Endodermal cell (in vitro differentiated cells): Measurements from ENCODE around the gene CHAT. TPM values are rescaled to one million over a fixed set of nuclear protein-coding genes. Genes with fewer than 3 reads are reported as not detected.

Source experiments
- DNase-seq: peaks from one replicate; pipeline ENCODE4 v3.0.0-alpha.2; 2017
- H3K27ac ChIP-seq: 2 replicates; pipeline ENCODE4 v1.5.1; 2013; ENCODE audit warnings: mild to moderate bottlenecking, low read depth, low read length, moderate library complexity
- H3K27me3 ChIP-seq: 2 replicates; pipeline ENCODE4 v1.6.1; 2013; ENCODE audit warnings: mild to moderate bottlenecking, low read length, moderate library complexity; ENCODE audit not compliant: insufficient read depth, control insufficient read depth, poor library complexity, severe bottlenecking
- H3K36me3 ChIP-seq: 2 replicates; pipeline ENCODE4 v1.7.0; 2013; ENCODE audit warnings: mild to moderate bottlenecking, low read length, moderate library complexity; ENCODE audit not compliant: control insufficient read depth, insufficient read depth
- H3K4me1 ChIP-seq: one replicate; pipeline ENCODE4 v1.7.0; 2013; ENCODE audit warnings: low read length; ENCODE audit not compliant: control insufficient read depth, insufficient read depth
- H3K4me3 ChIP-seq: 2 replicates; pipeline ENCODE4 v1.5.1; 2013; ENCODE audit warnings: mild to moderate bottlenecking, low read length, moderate library complexity
- H3K9ac ChIP-seq: 2 replicates; pipeline ENCODE4 v1.6.1; 2013; ENCODE audit warnings: mild to moderate bottlenecking, low read length, moderate library complexity; ENCODE audit not compliant: poor library complexity, severe bottlenecking; ENCODE audit errors: extremely low read depth
- H3K9me3 ChIP-seq: 2 replicates; pipeline ENCODE4 v1.6.1; 2013; ENCODE audit warnings: mild to moderate bottlenecking, low read length, moderate library complexity; ENCODE audit not compliant: control insufficient read depth
- H3K27ac Mint-ChIP-seq: 2 replicates; pipeline ENCODE4 v1.8.0; 2020; ENCODE audit warnings: mixed read lengths
- H3K27me3 Mint-ChIP-seq: 2 replicates; pipeline ENCODE4 v1.8.0; 2021; ENCODE audit warnings: mild to moderate bottlenecking, mixed read lengths; ENCODE audit not compliant: insufficient read depth
- H3K36me3 Mint-ChIP-seq: 2 replicates; pipeline ENCODE4 v1.8.0; 2020; ENCODE audit warnings: low read depth, mixed read lengths
- H3K4me1 Mint-ChIP-seq: 2 replicates; pipeline ENCODE4 v1.8.0; 2020; ENCODE audit warnings: mixed read lengths
- H3K4me3 Mint-ChIP-seq: 2 replicates; pipeline ENCODE4 v1.8.0; 2020; ENCODE audit warnings: mild to moderate bottlenecking, moderate library complexity, mixed read lengths
- H3K9me3 Mint-ChIP-seq: 2 replicates; pipeline ENCODE4 v1.8.0; 2020; ENCODE audit warnings: mild to moderate bottlenecking, mixed read lengths
- CTCF ChIP-seq: fragments of 200-600 bp; sonication (generic); conservative IDR thresholded peaks from 2 replicates; pipeline ENCODE4 v1.5.0; 2021; ENCODE audit warnings: antibody characterized with exemption, mild to moderate bottlenecking
- WGBS, 2 experiments: methylation state at CpG; one replicate each; pipeline versions ENCODE4 v1.1.5 to v1.1.7; 2013; ENCODE audit warnings: missing lambda C conversion rate in 2 of 2, mixed read lengths in 1 of 2; ENCODE audit not compliant: insufficient coverage in 1 of 2, insufficient read length in 1 of 2; 5-methylcytosine and 5-hydroxymethylcytosine counted together
- total RNA-seq, 2 donors: library from RNA; stranded (reverse); fragmentation: NEBNext Ultra II Directional in 1 of 2; extraction: Animal tissue kit (Norgen Biotek cat#: 25700) in 1 of 2; gene quantifications; 2 replicates in 1 of 2; 3 replicates in 1 of 2; pipeline ENCODE4 v1.2.1, GENCODE V29; 2021

Gene CHAT
- total RNA-seq, 2 donors from 2014 or later = not detected

DNA sequence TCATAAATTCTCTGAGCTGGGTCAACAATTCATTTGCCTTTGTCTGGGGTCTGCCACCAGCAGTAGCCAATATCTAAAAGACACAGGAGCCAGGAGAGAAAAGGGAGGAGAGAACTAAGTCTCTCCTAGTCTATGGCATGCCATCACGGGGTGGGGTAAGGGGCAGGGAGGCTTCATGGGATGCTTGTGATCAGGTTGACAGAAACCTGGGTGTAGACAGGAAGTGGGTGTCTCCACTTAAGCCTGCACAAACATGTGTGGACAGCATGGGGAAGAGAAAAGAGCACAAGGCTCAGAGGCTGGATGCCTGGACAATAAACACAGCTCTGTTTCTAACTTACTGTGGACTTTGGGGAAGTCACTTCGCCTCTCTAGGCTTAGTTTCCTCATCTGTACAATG, 54.2 kb downstream of the CHAT start:
- Histone ChIP-seq H3K27ac (no peak overlapping the region), H3K36me3 (no peaks in the 10 kb centered on the region), H3K4me3 (no peak overlapping the region), H3K9ac (no peak overlapping the region), H3K27me3 (peaks cover 28% of the 10 kb centered on the region), H3K9me3 (no peaks in the 10 kb centered on the region), H3K4me1 (no peaks in the 10 kb centered on the region)
- no peak for TF ChIP-seq CTCF
- 92 to 100% methylated on average over 1 to 2 of the region's 2 CpGs for WGBS, 2 experiments
- Mint-ChIP-seq H3K36me3 (no peaks in the 10 kb centered on the region), H3K27ac (no peak overlapping the region), H3K4me1 (no peaks in the 10 kb centered on the region), H3K4me3 (no peak overlapping the region), H3K27me3 (peaks cover 57% of the 10 kb centered on the region), H3K9me3 (no peaks in the 10 kb centered on the region)
- DNase-seq = no peak

DNA sequence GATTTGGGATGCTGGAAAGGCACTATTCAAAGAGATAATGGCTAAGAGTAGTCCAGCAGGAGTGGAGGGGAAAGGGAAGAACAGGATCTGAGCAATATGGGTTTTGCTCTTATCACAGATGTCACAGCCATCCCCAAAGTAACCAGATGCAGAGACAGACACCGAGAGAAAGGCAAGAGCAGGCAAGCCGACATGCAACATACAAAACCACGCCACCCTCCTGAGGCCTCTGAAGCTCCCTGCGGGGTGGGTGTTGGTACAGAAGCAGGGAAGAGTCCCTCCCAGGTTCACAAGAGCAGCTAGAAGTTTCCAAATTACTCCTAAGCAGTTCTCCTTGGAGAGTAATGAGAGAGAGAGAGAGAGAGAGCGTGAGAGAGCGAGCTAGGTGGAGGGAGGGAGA, 54.8 kb downstream of the CHAT start:
- 93% methylated on average over 6 of the region's 6 CpGs; no CpG with 5 or more reads in 1 of the 2 experiments for WGBS, 2 experiments
- H3K36me3 ChIP-seq = no peaks in the 10 kb centered on the region
- no peak overlapping the region for H3K27ac Mint-ChIP-seq
- no peak for TF ChIP-seq CTCF
- no peaks in the 10 kb centered on the region for H3K36me3 Mint-ChIP-seq
- H3K4me3 ChIP-seq = no peak overlapping the region
- no peaks in the 10 kb centered on the region for H3K4me1 ChIP-seq
- peaks cover 62% of the 10 kb centered on the region for H3K27me3 Mint-ChIP-seq
- peaks cover 34% of the 10 kb centered on the region for H3K27me3 ChIP-seq
- H3K4me3 Mint-ChIP-seq = no peak overlapping the region
- H3K9ac ChIP-seq = no peak overlapping the region
- no peaks in the 10 kb centered on the region for H3K4me1 Mint-ChIP-seq
- H3K9me3 ChIP-seq = no peaks in the 10 kb centered on the region
- no peak overlapping the region for H3K27ac ChIP-seq
- no peaks in the 10 kb centered on the region for H3K9me3 Mint-ChIP-seq
- DNase-seq = no peak

GRCh38 chr10:49678827-49679479, 65.1 kb downstream of the CHAT start:
- no peak for TF ChIP-seq CTCF
- Mint-ChIP-seq H3K9me3 (peaks cover 3% of the 10 kb centered on the region), H3K4me1 (peaks cover 5% of the 10 kb centered on the region), H3K4me3 (peak overlapping the region; percentile 57), H3K27me3 (peaks cover 88% of the 10 kb centered on the region), H3K36me3 (no peaks in the 10 kb centered on the region), H3K27ac (no peak overlapping the region)
- H3K9ac ChIP-seq = no peak overlapping the region
- peaks cover 64% of the 10 kb centered on the region for H3K27me3 ChIP-seq
- H3K4me3 ChIP-seq = peak overlapping the region; percentile 71
- no peak for DNase-seq
- no peaks in the 10 kb centered on the region for H3K9me3 ChIP-seq
- H3K36me3 ChIP-seq = no peaks in the 10 kb centered on the region
- no peak overlapping the region for H3K27ac ChIP-seq
- H3K4me1 ChIP-seq = no peaks in the 10 kb centered on the region
- WGBS, 2 experiments = 33 to 41% methylated on average over 8 to 19 of the region's 19 CpGs
